GM23338 (cell line): ENCODE data around the gene EHF. TPM values are rescaled to one million over a fixed set of nuclear protein-coding genes. Genes with fewer than 3 reads are reported as not detected.

Experiments
- ATAC-seq: fragments of 200-7000 bp; cut with Tn5 transposase; 3 replicates; pipeline ENCODE4 v1.9.1; 2020
- DNase-seq: peaks from one replicate; pipeline ENCODE4 v3.0.0-alpha.2; 2015; ENCODE audit warnings: low spot score
- H2AFZ ChIP-seq: fragments of 200-600 bp; sonication (generic); 2 replicates; pipeline ENCODE4 v1.8.0; 2016; ENCODE audit warnings: antibody characterized with exemption, mild to moderate bottlenecking, moderate library complexity
- H3F3A ChIP-seq: fragments of 200-600 bp; sonication (generic); replicated peaks from 2 replicates; pipeline ENCODE4 v1.8.0; 2017; ENCODE audit warnings: antibody characterized with exemption, mixed run types, low read depth
- H3K27ac ChIP-seq: fragments of 200-600 bp; sonication (generic); 2 replicates; pipeline ENCODE4 v1.6.1; 2016; ENCODE audit warnings: low read depth
- H3K27me3 ChIP-seq: fragments of 200-600 bp; sonication (generic); 2 replicates; pipeline ENCODE4 v1.8.0; 2016; ENCODE audit warnings: mild to moderate bottlenecking, mixed run types, moderate library complexity; ENCODE audit not compliant: insufficient read depth
- H3K36me3 ChIP-seq: fragments of 200-600 bp; sonication (generic); 2 replicates; pipeline ENCODE4 v1.8.0; 2016; ENCODE audit warnings: mild to moderate bottlenecking; ENCODE audit not compliant: insufficient read depth
- H3K4me1 ChIP-seq: fragments of 200-600 bp; sonication (generic); 2 replicates; pipeline ENCODE4 v1.8.0; 2016; ENCODE audit warnings: mild to moderate bottlenecking, moderate library complexity; ENCODE audit not compliant: insufficient read depth
- H3K4me2 ChIP-seq: fragments of 200-600 bp; sonication (generic); 2 replicates; pipeline ENCODE4 v1.7.1; 2017; ENCODE audit warnings: mixed run types
- H3K4me3 ChIP-seq: fragments of 200-600 bp; sonication (generic); 2 replicates; pipeline ENCODE4 v1.6.1; 2016; ENCODE audit warnings: mixed run types
- H3K79me2 ChIP-seq: fragments of 200-600 bp; sonication (generic); replicated peaks from 2 replicates; pipeline ENCODE4 v1.8.0; 2017; ENCODE audit warnings: mild to moderate bottlenecking; ENCODE audit not compliant: insufficient read depth
- H3K9me2 ChIP-seq: fragments of 200-600 bp; sonication (generic); 2 replicates; pipeline ENCODE4 v1.8.0; 2017; ENCODE audit not compliant: insufficient read depth
- H4K20me1 ChIP-seq: fragments of 200-600 bp; sonication (generic); replicated peaks from 2 replicates; pipeline ENCODE4 v1.8.0; 2017; ENCODE audit warnings: mild to moderate bottlenecking; ENCODE audit not compliant: insufficient read depth
- H3K27ac Mint-ChIP-seq: 2 replicates; pipeline ENCODE4 v1.8.0; 2020; ENCODE audit warnings: inconsistent platforms, mild to moderate bottlenecking, moderate library complexity, mixed read lengths
- H3K27me3 Mint-ChIP-seq: 3 replicates; pipeline ENCODE4 v1.8.0; 2022; ENCODE audit warnings: low read depth, mild to moderate bottlenecking, moderate library complexity, mixed read lengths, inconsistent platforms; ENCODE audit not compliant: insufficient read depth, poor library complexity
- H3K36me3 Mint-ChIP-seq: 3 replicates; pipeline ENCODE4 v1.8.0; 2021; ENCODE audit warnings: low read depth, mild to moderate bottlenecking, inconsistent platforms, moderate library complexity, mixed read lengths
- H3K4me1 Mint-ChIP-seq: 3 replicates; pipeline ENCODE4 v1.8.0; 2020; ENCODE audit warnings: mild to moderate bottlenecking, inconsistent platforms, mixed read lengths
- H3K4me3 Mint-ChIP-seq: 3 replicates; pipeline ENCODE4 v1.8.0; 2021; ENCODE audit warnings: moderate library complexity, mild to moderate bottlenecking, inconsistent platforms, mixed read lengths
- H3K9me3 Mint-ChIP-seq: 3 replicates; pipeline ENCODE4 v1.8.0; 2020; ENCODE audit warnings: moderate library complexity, mild to moderate bottlenecking, inconsistent platforms, mixed read lengths
- CREB1 ChIP-seq: fragments of 250-450 bp; sonication (Bioruptor Pico); IDR thresholded peaks from 2 replicates; pipeline ENCODE4 v1.5.0; 2020; ENCODE audit warnings: low read depth, mild to moderate bottlenecking, moderate library complexity
- EZH2 ChIP-seq: fragments of 200-600 bp; sonication (generic); IDR thresholded peaks from one replicate; pipeline ENCODE4 v1.8.0; 2017; ENCODE audit warnings: antibody characterized with exemption, mild to moderate bottlenecking, low read depth; ENCODE audit not compliant: unreplicated experiment
- EZH2phosphoT487 ChIP-seq: fragments of 200-600 bp; sonication (generic); IDR thresholded peaks from one replicate; pipeline ENCODE4 v1.8.1; 2018; ENCODE audit warnings: antibody characterized with exemption; ENCODE audit not compliant: unreplicated experiment
- JUNB ChIP-seq: IDR thresholded peaks from one replicate; pipeline ENCODE4 v1.6.1; 2016; ENCODE audit warnings: antibody characterized with exemption; ENCODE audit not compliant: unreplicated experiment
- NANOG ChIP-seq: IDR thresholded peaks from 2 replicates; pipeline ENCODE4 v1.6.1; 2016; ENCODE audit warnings: antibody characterized with exemption, borderline replicate concordance
- POLR2AphosphoS5 ChIP-seq: IDR thresholded peaks from 2 replicates; pipeline ENCODE4 v1.6.1; 2016; ENCODE audit warnings: antibody characterized with exemption, low read depth
- REST ChIP-seq: IDR thresholded peaks from one replicate; pipeline ENCODE4 v1.6.1; 2018; ENCODE audit warnings: antibody characterized with exemption; ENCODE audit not compliant: unreplicated experiment
- STAT1 ChIP-seq: IDR thresholded peaks from one replicate; pipeline ENCODE4 v1.6.1; 2016; ENCODE audit warnings: antibody characterized with exemption; ENCODE audit not compliant: unreplicated experiment
- ZNF114 ChIP-seq: fragments of 250-450 bp; sonication (Bioruptor Pico); IDR thresholded peaks from 2 replicates; pipeline ENCODE4 v1.5.0; 2020; ENCODE audit warnings: mild to moderate bottlenecking, moderate library complexity
- ZNF331 ChIP-seq: fragments of 250-450 bp; sonication (Bioruptor Pico); IDR thresholded peaks from 2 replicates; pipeline ENCODE4 v1.5.0; 2020; ENCODE audit warnings: low read depth, mild to moderate bottlenecking, moderate library complexity
- ZNF462 ChIP-seq: fragments of 250-450 bp; sonication (Bioruptor Pico); IDR thresholded peaks from 2 replicates; pipeline ENCODE4 v1.5.0; 2020; ENCODE audit warnings: mild to moderate bottlenecking, moderate library complexity
- polyA plus RNA-seq: library from polyadenylated mRNA; unstranded; fragments of >200 nt; fragmentation: Nextera tagmentation; extraction: Ambion mirVana; gene quantifications from 2 replicates; pipeline ENCODE4 v1.2.1, GENCODE V29; 2016
- total RNA-seq: library from RNA; depleted of rRNA; stranded (reverse); fragments of >200 nt; shearing (Covaris generic); gene quantifications from 2 replicates; pipeline ENCODE4 v1.2.3, GENCODE V29; 2014
- TF ChIP-seq, protein P1 (sequence below): IDR thresholded peaks from 2 replicates; pipeline ENCODE4 v1.6.1; 2016; ENCODE audit warnings: antibody characterized with exemption
- TF ChIP-seq, protein P2 (sequence below), 2 experiments: fragments of 200-600 bp in 1 of 2; sonication (generic) in 1 of 2; conservative IDR thresholded peaks; 2 replicates each; pipeline versions ENCODE4 v1.5.1 to v1.6.1; 2016 to 2017; ENCODE audit warnings: antibody characterized with exemption in 2 of 2, low read depth in 2 of 2, mild to moderate bottlenecking in 2 of 2, moderate library complexity in 1 of 2

Gene EHF
- total and polyA plus RNA-seq, 2 experiments from 2014 or later = not detected

DNA sequence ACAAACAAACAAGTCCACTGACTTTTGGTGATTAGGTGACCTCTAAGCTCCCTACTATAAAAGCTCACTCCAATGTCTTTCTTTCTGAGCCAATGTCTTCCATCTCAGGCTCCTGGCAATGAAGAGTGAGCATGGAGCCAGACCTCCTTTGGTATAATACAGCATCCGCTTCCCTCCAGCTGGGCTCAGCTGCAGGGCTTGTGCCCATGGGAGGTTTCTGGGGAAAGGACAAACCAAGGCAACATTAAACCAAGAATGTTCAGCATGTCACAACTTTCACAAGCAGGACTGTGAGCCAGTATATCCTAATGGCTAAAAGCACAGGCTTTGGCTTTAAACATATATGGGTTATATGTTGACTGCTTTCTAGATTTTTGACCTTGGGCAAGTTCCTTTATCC, 58.8 kb downstream of the EHF start:
- Histone ChIP-seq H3K4me1 (peaks cover 11% of the 10 kb centered on the region), H3K4me2 (no peak overlapping the region), H4K20me1 (no peaks in the 10 kb centered on the region), H3K4me3 (no peak overlapping the region), H3K79me2 (no peaks in the 10 kb centered on the region), H3F3A (no peaks in the 10 kb centered on the region), H3K27ac (no peak overlapping the region), H3K9me2 (no peaks in the 10 kb centered on the region; the same call in 1 of the 2 replicates), H3K27me3 (no peaks in the 10 kb centered on the region), H3K36me3 (no peaks in the 10 kb centered on the region), H2AFZ (no peak overlapping the region)
- no peaks in the 10 kb centered on the region for H3K9me3 Mint-ChIP-seq
- H3K36me3 Mint-ChIP-seq = no peaks in the 10 kb centered on the region
- no peaks in the 10 kb centered on the region for H3K27me3 Mint-ChIP-seq
- TF ChIP-seq, protein P1, sequence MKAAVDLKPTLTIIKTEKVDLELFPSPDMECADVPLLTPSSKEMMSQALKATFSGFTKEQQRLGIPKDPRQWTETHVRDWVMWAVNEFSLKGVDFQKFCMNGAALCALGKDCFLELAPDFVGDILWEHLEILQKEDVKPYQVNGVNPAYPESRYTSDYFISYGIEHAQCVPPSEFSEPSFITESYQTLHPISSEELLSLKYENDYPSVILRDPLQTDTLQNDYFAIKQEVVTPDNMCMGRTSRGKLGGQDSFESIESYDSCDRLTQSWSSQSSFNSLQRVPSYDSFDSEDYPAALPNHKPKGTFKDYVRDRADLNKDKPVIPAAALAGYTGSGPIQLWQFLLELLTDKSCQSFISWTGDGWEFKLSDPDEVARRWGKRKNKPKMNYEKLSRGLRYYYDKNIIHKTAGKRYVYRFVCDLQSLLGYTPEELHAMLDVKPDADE = no peak
- TF ChIP-seq STAT1 = no peak
- no peak for TF ChIP-seq NANOG
- TF ChIP-seq, protein P2, sequence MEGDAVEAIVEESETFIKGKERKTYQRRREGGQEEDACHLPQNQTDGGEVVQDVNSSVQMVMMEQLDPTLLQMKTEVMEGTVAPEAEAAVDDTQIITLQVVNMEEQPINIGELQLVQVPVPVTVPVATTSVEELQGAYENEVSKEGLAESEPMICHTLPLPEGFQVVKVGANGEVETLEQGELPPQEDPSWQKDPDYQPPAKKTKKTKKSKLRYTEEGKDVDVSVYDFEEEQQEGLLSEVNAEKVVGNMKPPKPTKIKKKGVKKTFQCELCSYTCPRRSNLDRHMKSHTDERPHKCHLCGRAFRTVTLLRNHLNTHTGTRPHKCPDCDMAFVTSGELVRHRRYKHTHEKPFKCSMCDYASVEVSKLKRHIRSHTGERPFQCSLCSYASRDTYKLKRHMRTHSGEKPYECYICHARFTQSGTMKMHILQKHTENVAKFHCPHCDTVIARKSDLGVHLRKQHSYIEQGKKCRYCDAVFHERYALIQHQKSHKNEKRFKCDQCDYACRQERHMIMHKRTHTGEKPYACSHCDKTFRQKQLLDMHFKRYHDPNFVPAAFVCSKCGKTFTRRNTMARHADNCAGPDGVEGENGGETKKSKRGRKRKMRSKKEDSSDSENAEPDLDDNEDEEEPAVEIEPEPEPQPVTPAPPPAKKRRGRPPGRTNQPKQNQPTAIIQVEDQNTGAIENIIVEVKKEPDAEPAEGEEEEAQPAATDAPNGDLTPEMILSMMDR (conservative IDR thresholded peaks at IDR 0.05; ENCODE audit: low read depth in 2 of 2) = no peak
- TF ChIP-seq JUNB = no peak
- no peak for TF ChIP-seq REST
- no peak for TF ChIP-seq EZH2phosphoT487
- TF ChIP-seq EZH2 = no peak
- TF ChIP-seq ZNF331 (CRISPR knock-in tag) = no peak
- no peak for TF ChIP-seq CREB1
- TF ChIP-seq POLR2AphosphoS5 = no peak
- no peak for TF ChIP-seq ZNF114 (CRISPR knock-in tag)
- TF ChIP-seq ZNF462 (CRISPR knock-in tag) = no peak
- H3K4me1 Mint-ChIP-seq = peaks cover 17% of the 10 kb centered on the region
- ATAC-seq (no peak), DNase-seq (no peak)
- H3K27ac Mint-ChIP-seq = no peak overlapping the region
- no peak overlapping the region for H3K4me3 Mint-ChIP-seq
